Common myeloid progenitor, CD34-positive (primary cell): ENCODE results near the gene MTMR4.
A peak's percentile ranks its signal among the peaks of the same experiment; 100 is the strongest.

Experiments
- CTCF ChIA-PET: fragments of 350-600 bp; sonication (Branson Sonifier 250); formaldehyde crosslinking; loops from one replicate; lab custom pipeline; 2021; ENCODE audit warnings: antibody characterized with exemption; lab: Charles Lee
- POLR2A ChIA-PET: fragments of 350-600 bp; sonication (Branson Sonifier 250); formaldehyde crosslinking; loops from one replicate; lab custom pipeline; 2021; ENCODE audit warnings: antibody characterized with exemption; lab: Charles Lee
- DNase-seq, 3 donors: peaks; one replicate each; pipeline versions ENCODE4 v3.0.0 to v3.0.0-alpha.2; 2013
- H3K27ac ChIP-seq, 2 experiments: 1 replicate in 1 of 2; 2 replicates in 1 of 2; pipeline ENCODE4 v1.7.0; 2013; ENCODE audit warnings: inconsistent platforms in 2 of 2, low read length in 2 of 2, mild to moderate bottlenecking in 2 of 2, low read depth in 1 of 2, moderate library complexity in 1 of 2; ENCODE audit not compliant: severe bottlenecking in 2 of 2, insufficient read depth in 1 of 2, poor library complexity in 1 of 2
- H3K27me3 ChIP-seq, 5 experiments: replicated peaks in 2 of 5; 1 replicate in 3 of 5; 2 replicates in 2 of 5; pipeline versions ENCODE4 v1.6.1 to v1.7.0; 2013; ENCODE audit warnings: low read length in 4 of 5, mild to moderate bottlenecking in 2 of 5, moderate library complexity in 2 of 5, inconsistent platforms in 1 of 5; ENCODE audit not compliant: insufficient read depth in 5 of 5, control insufficient read depth in 4 of 5
- H3K36me3 ChIP-seq, 4 experiments: 1 replicate in 2 of 4; 2 replicates in 2 of 4; pipeline versions ENCODE4 v1.6.1 to v1.7.0; 2013; ENCODE audit warnings: low read length in 3 of 4, control low read depth in 1 of 4, mild to moderate bottlenecking in 1 of 4; ENCODE audit not compliant: control insufficient read depth in 4 of 4, insufficient read depth in 4 of 4
- H3K4me1 ChIP-seq, 4 experiments: 1 replicate in 3 of 4; 2 replicates in 1 of 4; pipeline versions ENCODE4 v1.6.1 to v1.7.1; 2013; ENCODE audit warnings: low read length in 3 of 4, mild to moderate bottlenecking in 3 of 4, control low read depth in 1 of 4, inconsistent platforms in 1 of 4, moderate library complexity in 1 of 4; ENCODE audit not compliant: control insufficient read depth in 4 of 4, insufficient read depth in 4 of 4; ENCODE audit errors: control extremely low read depth in 1 of 4
- H3K4me3 ChIP-seq, 7 experiments: 1 replicate in 4 of 7; 2 replicates in 3 of 7; pipeline versions ENCODE4 v1.5.1 to v1.7.0; 2013; ENCODE audit warnings: mild to moderate bottlenecking in 7 of 7, low read length in 6 of 7, moderate library complexity in 6 of 7, inconsistent platforms in 2 of 7, low read depth in 2 of 7, control low read depth in 1 of 7; ENCODE audit not compliant: insufficient read depth in 4 of 7, control insufficient read depth in 1 of 7; ENCODE audit errors: extremely low read depth in 1 of 7
- H3K9me3 ChIP-seq, 5 experiments: 1 replicate in 4 of 5; 2 replicates in 1 of 5; pipeline versions ENCODE4 v1.6.1 to v1.7.1; 2013; ENCODE audit warnings: low read length in 4 of 5, mild to moderate bottlenecking in 2 of 5, inconsistent platforms in 1 of 5, low read depth in 1 of 5, moderate library complexity in 1 of 5; ENCODE audit not compliant: control insufficient read depth in 4 of 5, insufficient read depth in 2 of 5; ENCODE audit errors: control extremely low read depth in 1 of 5
- WGBS: methylation state at CpG from one replicate; pipeline ENCODE4 v1.1.5; 2013; ENCODE audit not compliant: insufficient coverage; 5-methylcytosine and 5-hydroxymethylcytosine counted together

The MTMR4 gene

GRCh38 chr17:58513267-58513964 lies 1.0 kb downstream of the MTMR4 start:
- CTCF ChIA-PET = interaction anchor here (1.1 to 2.2 kb wide), 4 partner anchors 9 to 208 kb away, joined by 3 to 4 read pairs (median 3); no protein-coding TSS in a partner anchor
- Histone ChIP-seq H3K4me1 (peaks cover 11 to 36% (median 31%) of the 10 kb centered on the region in 4 experiments), H3K36me3 (peaks cover 12 to 39% (median 26%) of the 10 kb centered on the region in 4 experiments), H3K27ac (peak overlapping the region in 1 of 2 experiments; percentile 64), H3K27me3 (no peaks in the 10 kb centered on the region), H3K4me3 (peak overlapping the region; percentile 59 to 91 (median 82)), H3K9me3 (no peaks in the 10 kb centered on the region)
- POLR2A ChIA-PET = interaction anchor here (0.8 to 3.9 kb wide), 3 partner anchors 12 to 118 kb away, joined by 3 to 16 read pairs (median 3); no protein-coding TSS in a partner anchor
- WGBS = 28% methylated on average over 7 of the region's 14 CpGs
- peak in 2 of 3 donors; percentile 35 to 40 for DNase-seq

GRCh38 chr17:58510075-58510474 lies 4.4 kb downstream of the MTMR4 start:
- Histone ChIP-seq H3K27me3 (no peaks in the 10 kb centered on the region), H3K4me1 (peaks cover 2 to 27% (median 24%) of the 10 kb centered on the region in 4 experiments), H3K4me3 (no peak overlapping the region), H3K36me3 (peaks cover 16 to 66% (median 48%) of the 10 kb centered on the region in 4 experiments), H3K9me3 (no peaks in the 10 kb centered on the region), H3K27ac (no peak overlapping the region)
- ChIA-PET CTCF (interaction anchor here (0.9 kb wide), 1 partner anchor 19 kb away, joined by 5 read pairs; no protein-coding TSS in a partner anchor), POLR2A (no interaction called here)
- 90% methylated on average over 4 of the region's 5 CpGs for WGBS
- no peak for DNase-seq

- POLR2A ChIA-PET = no interaction called here
- no peaks in the 10 kb centered on the region for H3K9me3 ChIP-seq
- H3K27me3 ChIP-seq = no peaks in the 10 kb centered on the region
- no peak overlapping the region for H3K4me3 ChIP-seq
- H3K27ac ChIP-seq = no peak overlapping the region
- H3K4me1 ChIP-seq = peaks cover 0 to 19% (median 17%) of the 10 kb centered on the region in 4 experiments
- DNase-seq = no peak
- 98% methylated on average over 9 of the region's 10 CpGs for WGBS
- CTCF ChIA-PET = no interaction called here
- H3K36me3 ChIP-seq = peaks cover 16 to 82% (median 60%) of the 10 kb centered on the region in 4 experiments
Measured at GRCh38 chr17:58508341-58509067, 5.9 kb downstream of the MTMR4 start.

- ChIA-PET POLR2A (no interaction called here), CTCF (no interaction called here)
- Histone ChIP-seq H3K36me3 (peaks cover 19 to 87% (median 60%) of the 10 kb centered on the region in 4 experiments), H3K27ac (no peak overlapping the region), H3K4me3 (no peak overlapping the region), H3K27me3 (no peaks in the 10 kb centered on the region), H3K4me1 (peaks cover 0 to 10% (median 6%) of the 10 kb centered on the region in 4 experiments), H3K9me3 (no peaks in the 10 kb centered on the region)
- 96% methylated on average over 10 of the region's 13 CpGs for WGBS
- no peak for DNase-seq
Measured at GRCh38 chr17:58507123-58507634, 7.3 kb downstream of the MTMR4 start.

GRCh38 chr17:58506354-58507080 lies 7.9 kb downstream of the MTMR4 start:
- DNase-seq = no peak
- ChIA-PET CTCF (interaction anchor here (0.8 to 1.0 kb wide), 4 partner anchors 8 to 93 kb away, joined by 3 to 4 read pairs (median 3); partner anchors contain the start of genes HSF5 and MTMR4), POLR2A (no interaction called here)
- Histone ChIP-seq H3K4me3 (no peak overlapping the region), H3K27me3 (no peaks in the 10 kb centered on the region), H3K9me3 (no peaks in the 10 kb centered on the region), H3K27ac (no peak overlapping the region), H3K36me3 (peaks cover 18 to 81% (median 57%) of the 10 kb centered on the region in 4 experiments), H3K4me1 (peaks cover 0 to 10% (median 6%) of the 10 kb centered on the region in 4 experiments)
- 98% methylated on average over 5 of the region's 7 CpGs for WGBS

GRCh38 chr17:58504826-58505351 lies 9.5 kb downstream of the MTMR4 start:
- POLR2A ChIA-PET = interaction anchor here (1.5 to 2.1 kb wide), 2 partner anchors 10 to 13 kb away, joined by 4 to 8 read pairs; partner anchors contain the start of gene MTMR4
- 98% methylated on average over 5 of the region's 11 CpGs for WGBS
- H3K36me3 ChIP-seq = peaks cover 11 to 74% (median 54%) of the 10 kb centered on the region in 4 experiments
- no peaks in the 10 kb centered on the region for H3K9me3 ChIP-seq
- CTCF ChIA-PET = interaction anchor here (0.9 to 1.4 kb wide), 4 partner anchors 9 to 17 kb away, joined by 3 to 4 read pairs (median 3); partner anchors contain the start of genes HSF5 and MTMR4
- no peaks in the 10 kb centered on the region for H3K27me3 ChIP-seq
- peak overlapping the region in 1 of 7 experiments; percentile 28 for H3K4me3 ChIP-seq
- peak in 2 of 3 donors; percentile 56 to 60 for DNase-seq
- H3K4me1 ChIP-seq = peaks cover 0 to 10% (median 6%) of the 10 kb centered on the region in 4 experiments
- H3K27ac ChIP-seq = peak overlapping the region in 1 of 2 experiments; percentile 71
